ENCODE data around the gene ARMC12.
"Not testable (repeated sequence)": the region's sequence is repeated elsewhere in the genome, so short reads cannot be mapped to it uniquely, and the experiment has no call there.

Gene ARMC12

GRCh38 chr6:35736982-35737412 lies at the start of gene ARMC12:
Gene ARMC12 (plus strand): TSS chr6:35737032. CDS start chr6:35737109, 77 bp downstream.
- DNase-seq (ENCODE audit: low read depth in 2 of 2), result no peak

GRCh38 chr6:35687658-35688604 lies 48.9 kb upstream of the ARMC12 start:
- peak; percentile 18 to 38 for DNase-seq (ENCODE audit: low read depth in 2 of 2)

- DNase-seq (ENCODE audit: low read depth in 2 of 2), result peak; percentile 70 to 79
These were observed 48.1 kb upstream of the ARMC12 start, which contains the start of gene FKBP5 for GRCh38 chr6:35688605-35689322. Gene FKBP5 (minus strand): TSS chr6:35688915. CDS start chr6:35642824, 46,091 bp downstream.

- not testable (repeated sequence) for DNase-seq (ENCODE audit: low read depth in 2 of 2)
These were observed 46.8 kb upstream of the ARMC12 start for GRCh38 chr6:35690006-35690405.

GRCh38 chr6:35690484-35690883 lies 46.3 kb upstream of the ARMC12 start:
- DNase-seq (ENCODE audit: low read depth in 2 of 2), result no peak

GRCh38 chr6:35691027-35691824 lies 45.6 kb upstream of the ARMC12 start:
- DNase-seq (ENCODE audit: low read depth in 2 of 2), result no peak

GRCh38 chr6:35694462-35694861 lies 42.4 kb upstream of the ARMC12 start:
- DNase-seq (ENCODE audit: low read depth in 2 of 2), result no peak

GRCh38 chr6:35698430-35698829 lies 38.4 kb upstream of the ARMC12 start:
- not testable (repeated sequence) for DNase-seq (ENCODE audit: low read depth in 2 of 2)

- DNase-seq (ENCODE audit: low read depth in 2 of 2), result no peak
These were observed 38.0 kb upstream of the ARMC12 start for GRCh38 chr6:35698858-35699257.

- DNase-seq (ENCODE audit: low read depth in 2 of 2), result no peak
These were observed 33.3 kb upstream of the ARMC12 start for GRCh38 chr6:35703554-35703953.

- DNase-seq (ENCODE audit: low read depth in 2 of 2), result no peak
These were observed 30.4 kb upstream of the ARMC12 start for GRCh38 chr6:35706468-35706867.

GRCh38 chr6:35707714-35708407 lies 29.0 kb upstream of the ARMC12 start:
- DNase-seq (ENCODE audit: low read depth in 2 of 2), result no peak

- no peak for DNase-seq (ENCODE audit: low read depth in 2 of 2)
These were observed 28.2 kb upstream of the ARMC12 start for GRCh38 chr6:35708585-35708984.

GRCh38 chr6:35710241-35710847 lies 26.5 kb upstream of the ARMC12 start:
- DNase-seq (ENCODE audit: low read depth in 2 of 2), result no peak

- no peak for DNase-seq (ENCODE audit: low read depth in 2 of 2)
These were observed 25.1 kb upstream of the ARMC12 start for GRCh38 chr6:35711731-35712130.

GRCh38 chr6:35713006-35713767 lies 23.6 kb upstream of the ARMC12 start:
- no peak for DNase-seq (ENCODE audit: low read depth in 2 of 2)

- no peak for DNase-seq (ENCODE audit: low read depth in 2 of 2)
These were observed 20.0 kb upstream of the ARMC12 start for GRCh38 chr6:35716798-35717197.

- no peak for DNase-seq (ENCODE audit: low read depth in 2 of 2)
These were observed 19.1 kb upstream of the ARMC12 start for GRCh38 chr6:35717449-35718374.

GRCh38 chr6:35718375-35718736 lies 18.5 kb upstream of the ARMC12 start:
- no peak for DNase-seq (ENCODE audit: low read depth in 2 of 2)
